IMR-90 (cell line): Measurements from ENCODE around the gene MAEA. TPM values are rescaled to one million over a fixed set of nuclear protein-coding genes. Genes with fewer than 3 reads are reported as not detected.

Experiments
- ATAC-seq: fragments of 200-7000 bp; cut with Tn5 transposase; 2 replicates; pipeline ENCODE4 v1.9.1; 2020; ENCODE audit warnings: low read depth, mild to moderate bottlenecking, moderate library complexity
- BruUV-seq: library from RNA; stranded (reverse); fragments of 400-500 nt; replicated peaks from 2 replicates; lab custom pipeline; 2021; lab: Mats Ljungman, UMichigan
- CTCF ChIA-PET: fragments of 300-600 bp; formaldehyde crosslinking; extraction: SDS; loops from one replicate; lab custom pipeline; 2021; ENCODE audit warnings: antibody characterized with exemption; lab: Yijun Ruan, JAX
- POLR2A ChIA-PET: fragments of 300-600 bp; sonication (Branson Sonifier 250); formaldehyde crosslinking; loops from one replicate; lab custom pipeline; 2022; ENCODE audit warnings: antibody characterized with exemption; ENCODE audit not compliant: unreplicated experiment; lab: Charles Lee
- DNase-seq: peaks from one replicate; pipeline ENCODE4 v3.0.0; 2013
- H2AFZ ChIP-seq: replicated peaks from 2 replicates; pipeline ENCODE3; 2013; ENCODE audit warnings: low read length, mild to moderate bottlenecking; ENCODE audit not compliant: poor library complexity
- H2AK5ac ChIP-seq: 2 replicates; pipeline ENCODE4 v1.6.1; 2013; ENCODE audit warnings: low read depth, low read length, inconsistent platforms
- H2AK9ac ChIP-seq: replicated peaks from 2 replicates; pipeline ENCODE3; 2013; ENCODE audit warnings: mild to moderate bottlenecking, low read depth, low read length, moderate library complexity; ENCODE audit not compliant: poor library complexity
- H2BK120ac ChIP-seq: 2 replicates; pipeline ENCODE4 v1.6.1; 2013; ENCODE audit warnings: low read depth, low read length, inconsistent platforms
- H2BK15ac ChIP-seq: 3 replicates; pipeline ENCODE4 v1.6.1; 2013; ENCODE audit warnings: low read depth, low read length, inconsistent platforms
- H2BK20ac ChIP-seq: 2 replicates; pipeline ENCODE4 v1.6.1; 2013; ENCODE audit warnings: low read depth, mild to moderate bottlenecking, inconsistent platforms, low read length, moderate library complexity
- H2BK5ac ChIP-seq: 2 replicates; pipeline ENCODE4 v1.6.1; 2013; ENCODE audit warnings: mild to moderate bottlenecking, low read depth, low read length, inconsistent platforms; ENCODE audit not compliant: poor library complexity, severe bottlenecking
- H3K14ac ChIP-seq: replicated peaks from 2 replicates; pipeline ENCODE4 v1.6.1; 2013; ENCODE audit warnings: low read depth, low read length, inconsistent platforms
- H3K18ac ChIP-seq: 2 replicates; pipeline ENCODE4 v1.6.1; 2013; ENCODE audit warnings: low read depth, low read length, control low read depth
- H3K23ac ChIP-seq: 2 replicates; pipeline ENCODE4 v1.6.1; 2013; ENCODE audit warnings: low read depth, low read length, inconsistent platforms
- H3K27ac ChIP-seq: 2 replicates; pipeline ENCODE4 v1.5.1; 2013; ENCODE audit warnings: mild to moderate bottlenecking, control low read depth, low read length; ENCODE audit not compliant: insufficient read depth
- H3K27me3 ChIP-seq: 2 replicates; pipeline ENCODE4 v1.6.1; 2013; ENCODE audit warnings: low read length; ENCODE audit not compliant: control insufficient read depth, insufficient read depth
- H3K36me3 ChIP-seq: 2 replicates; pipeline ENCODE4 v1.6.1; 2013; ENCODE audit warnings: low read length, mixed read lengths; ENCODE audit not compliant: control insufficient read depth, insufficient read depth
- H3K4ac ChIP-seq: 2 replicates; pipeline ENCODE4 v1.6.1; 2013; ENCODE audit warnings: low read depth, low read length, inconsistent platforms
- H3K4me1 ChIP-seq: 2 replicates; pipeline ENCODE4 v1.6.1; 2013; ENCODE audit warnings: low read length, mixed read lengths; ENCODE audit not compliant: control insufficient read depth, insufficient read depth
- H3K4me2 ChIP-seq: 2 replicates; pipeline ENCODE4 v1.6.1; 2013; ENCODE audit warnings: low read depth, mild to moderate bottlenecking, control low read depth, low read length, moderate library complexity
- H3K4me3 ChIP-seq: 2 replicates; pipeline ENCODE4 v1.5.1; 2013; ENCODE audit warnings: low read depth, mild to moderate bottlenecking, control low read depth, low read length, moderate library complexity; ENCODE audit not compliant: insufficient read depth
- H3K56ac ChIP-seq: 2 replicates; pipeline ENCODE4 v1.6.1; 2013; ENCODE audit warnings: low read length, inconsistent platforms; ENCODE audit not compliant: insufficient read depth; ENCODE audit errors: extremely low read depth
- H3K79me1 ChIP-seq, 2 experiments: 2 replicates each; pipeline ENCODE4 v1.6.1; 2013; ENCODE audit warnings: low read length in 2 of 2, inconsistent platforms in 1 of 2, low read depth in 1 of 2
- H3K9ac ChIP-seq: 2 replicates; pipeline ENCODE4 v1.6.1; 2013; ENCODE audit warnings: low read depth, low read length, control low read depth
- H3K9me1 ChIP-seq: 2 replicates; pipeline ENCODE4 v1.6.1; 2013; ENCODE audit warnings: low read length, inconsistent platforms; ENCODE audit not compliant: insufficient read depth
- H3K9me3 ChIP-seq: 2 replicates; pipeline ENCODE4 v1.6.1; 2013; ENCODE audit warnings: low read length; ENCODE audit not compliant: control insufficient read depth, insufficient read depth
- H4K20me1 ChIP-seq: 2 replicates; pipeline ENCODE4 v1.6.1; 2013; ENCODE audit warnings: low read length, inconsistent platforms; ENCODE audit not compliant: insufficient read depth
- H4K5ac ChIP-seq: 2 replicates; pipeline ENCODE4 v1.6.1; 2013; ENCODE audit warnings: mild to moderate bottlenecking, low read depth, low read length, control low read depth
- H4K8ac ChIP-seq, 2 experiments: 2 replicates each; pipeline ENCODE4 v1.6.1; 2013; ENCODE audit warnings: low read depth in 2 of 2, low read length in 2 of 2, control low read depth in 1 of 2, inconsistent platforms in 1 of 2
- H4K91ac ChIP-seq: 2 replicates; pipeline ENCODE4 v1.6.1; 2013; ENCODE audit warnings: low read depth, low read length, inconsistent platforms; ENCODE audit not compliant: insufficient read depth
- CTCF ChIP-seq: conservative IDR thresholded peaks from 2 replicates; pipeline ENCODE4 v1.5.1; 2012; ENCODE audit warnings: mild to moderate bottlenecking, low read depth, low read length, improper control_type of control experiment
- ELK1 ChIP-seq: fragments of 150-350 bp; IDR thresholded peaks from 2 replicates; pipeline ENCODE4 v1.6.1; 2016; ENCODE audit warnings: low read depth, mild to moderate bottlenecking, low read length, moderate library complexity, borderline replicate concordance
- RAD21 ChIP-seq: IDR thresholded peaks from 2 replicates; pipeline ENCODE4 v1.6.1; 2012; ENCODE audit warnings: low read length, improper control_type of control experiment
- SMC3 ChIP-seq: fragments of 150-350 bp; IDR thresholded peaks from 2 replicates; pipeline ENCODE4 v1.6.1; 2016; ENCODE audit warnings: low read depth, mild to moderate bottlenecking, antibody characterized with exemption, low read length, moderate library complexity
- USF2 ChIP-seq: fragments of 150-350 bp; IDR thresholded peaks from 2 replicates; pipeline ENCODE4 v1.6.1; 2017; ENCODE audit warnings: mild to moderate bottlenecking, antibody characterized with exemption, low read length, low read depth
- WGBS, 2 experiments: methylation state at CpG; one replicate each; pipeline versions ENCODE4 v1.1.5 to v1.1.7; 2013; ENCODE audit warnings: missing lambda C conversion rate in 2 of 2; ENCODE audit not compliant: insufficient read length in 1 of 2; ENCODE audit errors: extremely low coverage in 2 of 2; 5-methylcytosine and 5-hydroxymethylcytosine counted together
- dilution Hi-C: fragments of 300-500 bp; cut with HindIII; formaldehyde crosslinking; loops from one replicate; pipeline ENCODE4 v1.14.3; 2018; ENCODE audit warnings: low sequenced_read_pairs; ENCODE audit not compliant: unreplicated experiment
- in situ Hi-C: fragments of 300-500 bp; cut with MboI; formaldehyde crosslinking; loops from 3 replicates; pipeline ENCODE4 v1.14.3; 2019; ENCODE audit warnings: low sequenced_read_pairs, inconsistent platforms, mixed read lengths
- intact Hi-C: fragments of 100-400 bp; cut with micrococcal nuclease; formaldehyde crosslinking; loops from 2 replicates; pipeline ENCODE4 v1.10.0; 2022
- polyA plus RNA-seq, 3 experiments: library from polyadenylated mRNA; depleted of rRNA; stranded (reverse); fragments of >200 nt; gene quantifications; 2 replicates each; pipeline ENCODE4 v1.2.3, GENCODE V29; 2012; ENCODE audit warnings: low replicate concordance in 1 of 3
- total RNA-seq: library from RNA; depleted of rRNA; stranded (reverse); fragments of >200 nt; gene quantifications from 2 replicates; pipeline ENCODE4 v1.2.3, GENCODE V29; 2012

Gene MAEA
- total and polyA plus RNA-seq, 2 of the 4 experiments (the other 2 are of a cell fraction) = 61.5 to 108 TPM

GRCh38 chr4:1247864-1248244, 41.8 kb upstream of the MAEA start:
- H4K5ac ChIP-seq = peak overlapping the region; percentile 88
- peaks cover 18% of the 10 kb centered on the region for H3K36me3 ChIP-seq
- H3K27ac ChIP-seq = peak overlapping the region; percentile 97
- dilution Hi-C loops = no loop called here
- peak overlapping the region; percentile 92 for H2BK5ac ChIP-seq
- intact Hi-C loops = loop anchor here (1.0 kb wide), 1 partner anchor 81 kb away; no protein-coding TSS in a partner anchor
- H4K91ac ChIP-seq = peak overlapping the region; percentile 98
- 0% methylated on average over 13 of the region's 40 CpGs; no CpG with 5 or more reads in 1 of the 2 experiments for WGBS, 2 experiments
- H3K9ac ChIP-seq = peak overlapping the region; percentile 98
- peak overlapping the region; percentile 100 for H3K14ac ChIP-seq
- H3K4me3 ChIP-seq = peak overlapping the region; percentile 90
- H3K79me1 ChIP-seq = peaks cover 22 to 58% of the 10 kb centered on the region in 2 experiments
- no peaks in the 10 kb centered on the region for H3K27me3 ChIP-seq
- H3K9me3 ChIP-seq = peaks cover 11% of the 10 kb centered on the region
- peak overlapping the region; percentile 86 for H2AFZ ChIP-seq
- H3K56ac ChIP-seq = peak overlapping the region; percentile 97
- peak overlapping the region; percentile 95 to 97 for H4K8ac ChIP-seq
- BruUV-seq = no TSS peak
- H2BK15ac ChIP-seq = no peak overlapping the region
- CTCF ChIA-PET = no interaction called here
- H2BK20ac ChIP-seq = no peak overlapping the region
- in situ Hi-C loops = no loop called here
- POLR2A ChIA-PET = interaction anchor here (0.7 to 1.0 kb wide), 2 partner anchors 76 to 99 kb away, joined by 3 to 4 read pairs; partner anchors contain the start of genes SPON2 and UVSSA
- H3K23ac ChIP-seq = peak overlapping the region; percentile 99
- TF ChIP-seq CTCF = no peak
- no peak for TF ChIP-seq RAD21
- no peak for TF ChIP-seq SMC3
- no peak for TF ChIP-seq USF2
- TF ChIP-seq ELK1 = no peak
- ATAC-seq (peak; percentile 25), DNase-seq (no peak)
- H3K4ac ChIP-seq = peak overlapping the region; percentile 98
- H3K18ac ChIP-seq = peak overlapping the region; percentile 58; the same call in 1 of the 2 replicates
- H2AK5ac ChIP-seq = peak overlapping the region; percentile 99
- H3K9me1 ChIP-seq = peaks cover 28% of the 10 kb centered on the region
- peaks cover 46% of the 10 kb centered on the region for H4K20me1 ChIP-seq
- H3K4me1 ChIP-seq = peaks cover 19% of the 10 kb centered on the region
- H2AK9ac ChIP-seq = peak overlapping the region; percentile 100
- H3K4me2 ChIP-seq = peak overlapping the region; percentile 97
- peak overlapping the region; percentile 78 for H2BK120ac ChIP-seq
